GM19324 (cell line): ENCODE results near the gene SCD5.

ENCODE experiments used
- ATAC-seq: cut with Tn5 transposase; IDR thresholded peaks from one replicate; pipeline ENCODE4 v1.9.1; 2021; ENCODE audit warnings: mild to moderate bottlenecking, moderate library complexity; ENCODE audit not compliant: unreplicated experiment, low FRiP score

The SCD5 gene

DNA sequence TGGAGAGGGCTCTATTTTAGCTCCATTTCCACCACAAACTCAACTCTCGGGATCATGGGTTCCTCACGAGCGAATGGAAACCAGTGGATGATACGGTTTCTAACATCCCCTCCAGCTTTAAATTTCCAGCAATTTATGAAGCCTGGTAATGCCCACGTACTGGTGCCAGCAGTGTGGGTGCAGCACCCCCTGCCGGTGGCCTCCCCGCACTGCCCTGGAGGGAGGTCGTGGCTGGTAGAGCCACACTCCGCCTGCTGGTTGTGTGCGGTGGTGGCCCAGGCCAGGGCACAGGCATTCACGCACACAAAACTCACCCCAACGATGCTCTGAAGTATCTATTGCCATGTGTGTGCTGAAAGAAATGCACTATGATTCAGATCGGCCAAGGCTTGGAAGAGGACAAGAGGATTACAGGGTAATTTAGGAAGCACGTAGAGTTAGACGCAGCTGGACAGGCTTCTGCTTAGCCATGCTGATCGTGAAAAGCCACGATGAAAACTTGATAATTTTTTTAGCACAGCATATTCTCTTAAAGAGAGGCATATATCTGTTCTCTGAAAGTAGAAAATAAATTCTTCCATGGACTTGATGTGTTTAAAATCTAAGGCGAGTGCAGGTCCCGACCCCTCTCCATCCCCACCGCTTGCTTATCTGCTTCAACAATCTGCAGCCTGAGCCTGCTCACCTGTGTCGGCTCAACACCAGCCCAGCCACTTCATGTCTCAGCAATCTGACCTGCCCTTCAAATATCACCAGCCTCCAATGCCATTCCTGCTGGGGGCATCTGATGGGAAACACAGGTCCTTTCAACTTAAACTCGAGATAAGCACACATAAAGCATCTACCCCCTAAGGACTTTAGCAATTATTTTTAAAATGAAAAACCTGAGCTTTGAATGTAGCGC is 59.1 kb downstream of the SCD5 start:
- peak; percentile 84 for ATAC-seq

- ATAC-seq, result no peak
Observed at GRCh38 chr4:82737354-82737753, 61.2 kb downstream of the SCD5 start.

DNA sequence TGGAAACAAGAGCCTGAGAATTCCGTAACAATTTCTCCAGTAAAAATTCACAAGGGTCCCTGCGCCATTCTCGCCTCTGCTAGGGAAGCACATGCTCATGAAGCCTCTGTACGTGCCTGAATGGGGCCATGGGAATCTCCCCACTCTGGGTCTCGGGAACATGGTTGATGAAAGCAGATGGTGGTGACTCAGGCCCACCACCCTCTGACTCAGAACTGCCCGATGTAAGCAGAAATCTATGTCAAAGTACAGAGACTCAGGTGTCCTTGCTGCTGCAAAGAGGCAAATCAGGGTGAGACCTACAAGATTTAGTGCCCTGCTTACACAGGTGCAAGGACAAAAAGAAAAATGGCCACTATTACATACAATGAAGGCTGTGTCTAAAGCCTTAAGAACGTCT is 65.0 kb downstream of the SCD5 start:
- no peak for ATAC-seq

DNA sequence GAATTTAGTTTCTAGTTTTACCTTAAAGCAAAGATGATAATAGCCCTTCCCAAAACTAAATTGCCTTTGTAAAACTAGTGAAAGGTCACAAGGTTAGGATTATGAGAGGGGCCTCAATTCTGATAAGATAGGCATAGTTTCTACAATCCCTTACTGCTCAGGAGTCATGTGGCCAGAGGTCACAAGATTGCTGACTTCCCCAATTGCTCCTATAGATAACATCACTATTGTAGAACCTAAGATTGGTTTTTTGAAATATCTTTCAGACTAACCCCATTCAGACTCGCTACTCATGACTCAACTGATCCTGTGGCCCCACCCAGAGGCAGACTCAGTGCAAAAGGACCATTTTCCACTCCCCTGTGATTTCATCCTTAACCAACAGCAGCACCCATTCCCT is 70.3 kb downstream of the SCD5 start:
- no peak for ATAC-seq

DNA sequence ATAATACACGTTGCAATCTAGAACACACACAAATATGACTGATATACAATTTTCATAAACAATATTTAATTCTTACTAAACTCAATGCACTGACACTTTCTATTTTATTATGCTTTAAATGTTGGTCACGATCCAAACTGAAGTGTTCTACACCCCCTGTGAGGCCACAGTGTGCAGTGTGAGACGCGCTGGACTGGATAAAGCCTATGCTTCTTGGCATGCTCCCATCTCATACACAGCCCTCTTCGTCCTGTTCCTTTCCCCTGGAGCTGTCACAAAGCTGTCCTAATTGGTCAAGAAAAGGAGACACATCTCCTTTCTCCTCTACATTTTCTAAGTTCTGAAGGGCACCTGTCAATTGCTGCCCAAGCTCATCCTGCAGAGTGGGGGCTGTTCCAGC is 72.0 kb downstream of the SCD5 start:
- ATAC-seq, result no peak

DNA sequence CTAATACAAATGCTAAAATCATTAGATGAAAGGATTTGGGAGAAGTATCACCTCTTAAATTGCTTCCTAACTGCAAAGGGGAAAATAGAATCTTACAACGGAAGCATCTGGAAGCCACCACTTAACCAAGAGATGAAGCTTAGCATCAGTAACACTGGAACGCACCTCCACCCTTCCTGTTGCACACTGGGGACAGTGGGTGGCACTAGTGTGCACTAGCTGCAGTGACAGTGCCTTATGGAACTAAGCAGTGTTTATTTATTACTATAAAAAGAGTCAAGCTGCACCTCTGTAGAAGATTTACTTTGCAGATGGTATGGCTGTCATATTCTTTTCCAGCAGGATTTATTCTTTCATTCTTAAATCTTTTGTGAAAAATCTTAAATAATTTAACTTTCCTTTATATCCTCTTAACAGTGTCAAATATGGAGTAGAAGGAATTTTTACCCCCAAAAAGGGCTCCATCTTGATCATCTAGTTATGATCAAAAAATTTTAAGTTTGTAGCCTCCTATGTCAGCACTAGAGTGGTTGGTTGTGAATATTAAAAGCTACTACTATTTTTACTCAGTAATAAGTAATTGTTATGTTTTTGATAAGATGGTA is 76.7 kb downstream of the SCD5 start:
- ATAC-seq, result peak; percentile 46

- ATAC-seq, result no peak
Observed at GRCh38 chr4:82718162-82718940, 80.2 kb downstream of the SCD5 start.

DNA sequence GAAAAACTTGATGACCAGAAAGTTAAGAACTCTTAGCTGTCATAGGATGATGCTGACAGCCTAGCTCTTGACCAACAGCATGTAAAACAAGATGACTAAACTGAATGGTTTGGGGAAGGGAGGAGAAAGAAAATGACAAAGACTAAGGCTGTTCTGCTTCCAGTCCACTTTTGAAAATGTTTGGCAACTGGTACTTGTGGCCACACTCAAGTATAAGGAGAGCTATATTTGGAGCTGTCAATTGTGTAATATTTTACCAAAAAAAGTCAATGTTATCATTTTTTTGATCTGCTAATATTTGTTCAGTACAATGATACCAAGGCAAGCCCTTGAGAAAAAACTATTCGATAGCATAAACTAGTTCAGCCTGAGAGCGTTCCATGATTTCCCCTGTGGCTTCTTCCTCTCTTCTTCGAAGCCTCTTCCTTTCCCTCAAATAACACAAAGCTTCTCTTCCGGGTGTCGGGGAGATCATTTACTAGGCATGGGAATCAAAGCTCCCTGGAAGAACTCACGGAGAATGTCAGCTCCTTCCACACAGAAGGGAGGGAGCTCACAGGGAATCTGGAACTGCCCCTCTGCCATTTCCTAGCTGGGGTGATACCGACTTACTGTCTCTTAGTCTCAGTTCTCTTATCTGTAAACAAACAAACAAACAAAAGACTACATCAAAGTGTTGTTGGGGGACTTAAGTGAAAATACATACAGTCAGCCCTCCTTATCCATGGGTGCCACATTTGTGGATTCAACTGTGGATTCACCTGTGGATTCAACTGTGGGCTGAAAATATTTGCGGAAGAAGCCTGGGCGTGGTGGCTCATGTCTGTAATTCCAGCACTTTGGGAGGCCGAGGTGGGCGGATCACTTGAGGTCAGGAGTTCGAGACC is 82.6 kb downstream of the SCD5 start:
- no peak for ATAC-seq

- no peak for ATAC-seq
Observed at GRCh38 chr4:82713856-82714255, 84.7 kb downstream of the SCD5 start.

DNA sequence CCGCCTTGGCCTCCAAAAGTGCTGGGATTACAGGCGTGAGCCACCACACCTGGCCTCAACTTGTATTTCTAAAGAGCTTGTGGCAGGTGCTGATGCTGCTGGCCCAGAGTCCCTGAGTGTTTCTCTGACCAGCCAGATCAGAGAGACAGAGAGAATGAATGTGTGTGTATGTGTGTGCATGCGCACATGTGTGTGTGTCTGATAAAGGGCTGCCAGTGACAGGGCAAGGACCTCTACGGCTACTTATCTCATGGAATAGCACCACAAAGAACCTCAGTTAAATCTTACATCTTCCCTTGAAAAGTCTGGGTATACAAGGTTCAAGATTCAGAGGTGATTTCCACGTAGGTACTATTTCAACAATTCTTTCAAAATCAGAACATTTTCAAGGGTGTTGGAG is 86.0 kb downstream of the SCD5 start:
- no peak for ATAC-seq

DNA sequence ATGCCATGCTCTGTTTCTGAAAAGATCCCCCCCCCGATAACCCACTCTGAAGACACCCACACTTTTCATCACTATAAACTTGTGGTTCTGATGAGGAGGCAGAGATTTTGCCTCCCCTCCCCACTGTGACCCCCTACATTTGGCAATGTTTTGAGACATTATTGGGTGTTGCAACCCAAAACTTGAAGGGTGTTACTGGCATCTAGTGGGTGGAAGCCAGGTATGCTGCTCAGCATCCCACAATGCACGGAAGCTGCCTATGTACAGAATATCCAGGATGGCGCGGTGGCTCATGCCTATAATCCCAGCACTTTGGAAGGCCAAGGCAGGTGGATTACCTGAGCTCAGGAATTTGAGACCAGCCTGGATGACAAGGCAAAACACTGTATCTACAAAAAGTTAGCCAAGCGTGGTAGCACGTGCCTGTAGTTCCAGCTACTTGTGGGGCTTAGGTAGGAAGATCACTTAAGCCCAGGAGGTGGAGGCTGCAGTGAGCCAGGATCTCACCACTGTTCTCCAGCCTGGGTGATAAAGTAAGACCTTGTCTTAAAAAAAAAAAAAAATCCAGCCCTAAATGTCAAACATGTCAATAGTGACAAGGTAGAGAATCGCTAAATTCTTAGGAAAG is 87.3 kb downstream of the SCD5 start:
- ATAC-seq, result no peak

DNA sequence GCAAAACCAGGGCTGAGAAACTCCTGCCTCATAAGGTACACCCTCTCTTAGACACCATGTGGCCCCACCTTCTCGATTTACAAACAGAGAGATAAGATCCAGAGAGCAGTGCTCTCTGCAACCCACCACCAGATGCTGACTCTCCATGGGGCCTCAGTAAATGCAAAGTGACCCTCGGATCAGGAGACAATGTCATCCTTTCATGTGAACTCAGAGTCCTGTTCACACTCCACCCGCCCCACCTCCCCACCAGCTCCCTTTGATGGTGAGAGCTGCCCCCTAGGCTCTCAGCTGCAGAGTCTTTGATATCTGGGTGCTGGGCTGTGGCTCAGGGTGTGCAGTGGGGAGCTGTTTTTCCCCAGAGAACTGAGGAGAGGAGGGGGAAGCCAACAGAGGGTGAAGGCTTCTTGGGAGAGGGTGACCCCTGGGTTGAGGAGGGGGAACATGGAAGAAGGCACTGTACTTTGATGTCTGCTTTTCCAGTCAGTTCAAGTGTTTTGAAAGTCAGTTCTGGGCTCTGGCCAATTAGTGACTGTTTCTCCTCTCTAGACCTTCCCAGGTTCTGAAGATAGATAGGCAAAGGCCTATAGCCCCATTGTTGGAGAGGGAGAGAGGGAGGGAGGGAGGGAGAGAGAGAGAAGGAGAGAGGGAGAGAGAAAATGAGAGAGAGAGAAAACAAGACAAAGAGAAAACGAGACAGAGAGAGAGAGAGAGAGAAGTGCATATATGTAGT is 88.2 kb downstream of the SCD5 start:
- ATAC-seq, result no peak

- no peak for ATAC-seq
Observed at GRCh38 chr4:82708982-82709381, 89.6 kb downstream of the SCD5 start.

DNA sequence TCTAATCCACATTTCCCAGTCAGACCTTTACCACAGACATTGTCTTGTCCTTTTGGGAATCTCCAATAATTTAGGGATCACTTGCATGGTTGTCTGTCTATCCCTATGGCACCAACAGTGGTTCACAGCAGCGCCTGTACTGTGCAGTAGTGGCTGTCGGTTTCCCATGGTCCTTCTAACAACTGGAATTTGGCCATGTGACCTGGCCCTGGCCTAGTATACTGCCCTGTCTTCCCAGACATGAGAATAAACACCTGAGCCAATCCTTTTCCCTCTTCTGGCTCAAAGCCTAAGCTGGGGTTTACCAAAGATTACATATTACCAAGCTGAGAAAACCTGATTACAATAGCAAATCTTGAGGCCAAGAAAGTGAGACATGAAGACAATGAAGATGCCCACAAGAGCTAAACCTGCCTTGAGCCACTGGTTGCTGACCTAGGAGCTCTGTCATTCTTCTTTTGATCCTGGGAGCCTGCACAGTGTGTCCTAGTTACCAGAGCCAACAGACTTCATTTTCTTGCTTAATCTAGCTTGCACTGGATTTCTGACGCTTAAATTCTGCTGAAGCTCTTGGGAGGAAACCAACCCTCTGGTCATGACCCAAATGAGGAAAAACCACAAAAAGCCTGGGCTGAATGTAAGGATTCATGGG is 92.1 kb downstream of the SCD5 start:
- no peak for ATAC-seq

GRCh38 chr4:82705928-82706300 is 92.7 kb downstream of the SCD5 start:
- no peak for ATAC-seq

DNA sequence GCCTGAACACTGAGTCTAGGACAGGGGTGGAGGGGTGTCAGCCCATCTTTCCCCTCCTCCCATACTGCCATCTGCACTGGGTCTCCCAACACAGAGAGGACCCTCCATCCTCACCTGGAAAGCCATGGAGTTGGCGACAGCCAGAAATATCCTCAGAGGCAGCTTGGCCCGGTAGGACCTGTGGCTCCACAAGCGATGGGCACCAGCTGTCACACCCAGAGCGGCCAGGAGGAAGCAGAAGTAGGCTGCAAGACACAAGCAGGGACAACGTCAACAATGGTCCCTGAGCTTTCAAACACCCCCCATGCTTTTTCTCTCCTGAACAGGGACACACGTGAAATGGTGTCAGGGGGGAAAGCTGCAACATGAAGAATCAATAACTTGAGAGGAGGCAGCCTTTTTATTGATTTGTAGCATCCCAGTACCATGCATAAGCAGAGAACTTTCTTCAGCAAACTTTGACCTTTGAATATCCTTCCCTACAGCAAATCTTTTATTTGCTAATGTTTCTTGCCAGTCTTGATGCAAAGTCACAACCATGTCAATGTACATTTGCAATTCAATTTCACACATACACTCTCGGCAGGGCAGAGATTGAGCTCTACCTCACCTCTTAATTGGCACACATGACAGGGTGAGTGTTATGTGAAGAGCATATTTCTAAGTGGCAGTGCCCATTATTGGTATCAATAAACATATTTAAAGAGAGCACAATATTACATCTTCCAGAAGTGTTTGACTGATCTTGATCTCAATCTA is 93.2 kb downstream of the SCD5 start:
- ATAC-seq, result no peak

DNA sequence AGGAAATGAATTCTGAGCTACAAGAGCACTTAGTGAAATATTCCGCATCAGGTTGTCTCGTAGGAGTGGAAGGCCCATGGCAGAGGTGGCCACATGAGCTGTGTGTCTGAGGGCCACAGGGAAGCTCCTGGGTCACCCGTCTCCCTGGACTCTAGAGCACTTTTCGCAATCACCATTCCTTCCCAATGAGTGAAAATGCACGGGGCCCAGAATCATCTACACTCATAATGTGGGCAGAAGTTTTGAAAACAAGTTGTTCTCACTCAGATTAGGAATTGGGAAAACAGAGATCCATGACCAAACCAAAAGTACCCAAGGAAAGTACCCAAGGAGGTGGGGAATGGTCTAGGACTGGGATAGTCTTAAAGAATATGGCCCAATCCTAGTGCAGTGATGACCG is 94.4 kb downstream of the SCD5 start:
- no peak for ATAC-seq

- no peak for ATAC-seq
Observed at GRCh38 chr4:82698412-82698811, 100.2 kb downstream of the SCD5 start.
